ENCODE measurements around the gene SLC35D3.
"Not testable (repeated sequence)": the region's sequence is repeated elsewhere in the genome, so short reads cannot be mapped to it uniquely, and the experiment has no call there.

The SLC35D3 gene, protein sequence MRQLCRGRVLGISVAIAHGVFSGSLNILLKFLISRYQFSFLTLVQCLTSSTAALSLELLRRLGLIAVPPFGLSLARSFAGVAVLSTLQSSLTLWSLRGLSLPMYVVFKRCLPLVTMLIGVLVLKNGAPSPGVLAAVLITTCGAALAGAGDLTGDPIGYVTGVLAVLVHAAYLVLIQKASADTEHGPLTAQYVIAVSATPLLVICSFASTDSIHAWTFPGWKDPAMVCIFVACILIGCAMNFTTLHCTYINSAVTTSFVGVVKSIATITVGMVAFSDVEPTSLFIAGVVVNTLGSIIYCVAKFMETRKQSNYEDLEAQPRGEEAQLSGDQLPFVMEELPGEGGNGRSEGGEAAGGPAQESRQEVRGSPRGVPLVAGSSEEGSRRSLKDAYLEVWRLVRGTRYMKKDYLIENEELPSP

DNA sequence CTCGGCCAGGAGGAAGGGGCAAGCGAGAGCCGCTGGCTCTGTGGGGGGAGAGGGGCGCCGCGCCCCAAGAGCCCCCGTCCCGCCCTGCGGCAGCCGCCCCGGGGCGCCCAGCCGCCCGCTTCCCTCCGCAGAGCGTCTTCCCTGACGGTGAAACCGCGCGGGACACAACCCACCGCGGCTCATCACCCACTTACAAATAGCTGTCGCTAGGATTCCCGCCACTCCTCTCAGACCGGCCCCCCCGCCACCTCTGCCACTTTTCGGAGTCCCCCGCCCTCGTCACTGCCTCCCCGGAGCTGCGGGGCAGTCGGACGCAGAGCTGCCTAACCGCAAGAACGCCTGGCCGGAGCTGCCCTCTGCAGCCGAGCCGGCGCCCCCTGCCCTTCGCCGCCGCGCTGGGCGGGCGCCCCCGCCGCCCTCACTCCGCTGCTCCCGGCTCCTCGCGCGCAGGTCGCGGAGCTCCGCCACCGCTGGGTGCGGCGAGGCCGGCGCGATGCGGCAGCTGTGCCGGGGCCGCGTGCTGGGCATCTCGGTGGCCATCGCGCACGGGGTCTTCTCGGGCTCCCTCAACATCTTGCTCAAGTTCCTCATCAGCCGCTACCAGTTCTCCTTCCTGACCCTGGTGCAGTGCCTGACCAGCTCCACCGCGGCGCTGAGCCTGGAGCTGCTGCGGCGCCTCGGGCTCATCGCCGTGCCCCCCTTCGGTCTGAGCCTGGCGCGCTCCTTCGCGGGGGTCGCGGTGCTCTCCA is at the start of gene SLC35D3:
Gene SLC35D3 (plus strand): TSS at position 366 of the 749 bp plus-strand sequence. CDS start 128 bp downstream, at position 494.
- DNase-seq (ENCODE audit: low spot score): peak; percentile 72
- TF ChIP-seq, protein P1, sequence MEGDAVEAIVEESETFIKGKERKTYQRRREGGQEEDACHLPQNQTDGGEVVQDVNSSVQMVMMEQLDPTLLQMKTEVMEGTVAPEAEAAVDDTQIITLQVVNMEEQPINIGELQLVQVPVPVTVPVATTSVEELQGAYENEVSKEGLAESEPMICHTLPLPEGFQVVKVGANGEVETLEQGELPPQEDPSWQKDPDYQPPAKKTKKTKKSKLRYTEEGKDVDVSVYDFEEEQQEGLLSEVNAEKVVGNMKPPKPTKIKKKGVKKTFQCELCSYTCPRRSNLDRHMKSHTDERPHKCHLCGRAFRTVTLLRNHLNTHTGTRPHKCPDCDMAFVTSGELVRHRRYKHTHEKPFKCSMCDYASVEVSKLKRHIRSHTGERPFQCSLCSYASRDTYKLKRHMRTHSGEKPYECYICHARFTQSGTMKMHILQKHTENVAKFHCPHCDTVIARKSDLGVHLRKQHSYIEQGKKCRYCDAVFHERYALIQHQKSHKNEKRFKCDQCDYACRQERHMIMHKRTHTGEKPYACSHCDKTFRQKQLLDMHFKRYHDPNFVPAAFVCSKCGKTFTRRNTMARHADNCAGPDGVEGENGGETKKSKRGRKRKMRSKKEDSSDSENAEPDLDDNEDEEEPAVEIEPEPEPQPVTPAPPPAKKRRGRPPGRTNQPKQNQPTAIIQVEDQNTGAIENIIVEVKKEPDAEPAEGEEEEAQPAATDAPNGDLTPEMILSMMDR (IDR thresholded peaks at IDR 0.05; ENCODE audit: extremely low read depth, insufficient read depth, missing control alignments): no peak
- in situ Hi-C loops (cut with MboI; ENCODE audit: low pct_unique_long_range_greater_than_20kb, low sequenced_read_pairs, unreplicated experiment): no loop called here

DNA sequence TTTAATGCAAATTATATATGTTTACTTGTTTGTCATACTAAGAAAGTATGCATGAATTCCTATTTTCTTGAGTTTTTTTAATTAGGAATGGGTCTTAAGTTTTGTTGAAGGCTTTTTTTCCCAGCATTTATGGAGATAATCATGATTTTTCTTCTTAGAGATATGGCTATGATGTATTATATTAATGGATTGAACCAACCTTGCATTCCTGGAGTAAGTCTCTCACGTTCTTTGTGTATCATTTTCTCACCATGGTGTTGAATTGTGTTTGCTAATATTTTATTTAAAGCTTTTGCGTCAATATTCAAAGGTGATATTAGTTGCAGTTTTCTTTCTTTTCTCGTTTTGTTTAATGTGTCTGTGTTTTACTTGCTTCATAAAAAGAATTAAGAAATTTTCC is 48.4 kb upstream of the SLC35D3 start:
- TF ChIP-seq, protein P1 (IDR thresholded peaks at IDR 0.05; ENCODE audit: extremely low read depth, insufficient read depth, missing control alignments): no peak
- no peak for DNase-seq (ENCODE audit: low spot score)
- in situ Hi-C loops (cut with MboI; ENCODE audit: low pct_unique_long_range_greater_than_20kb, low sequenced_read_pairs, unreplicated experiment): no loop called here

DNA sequence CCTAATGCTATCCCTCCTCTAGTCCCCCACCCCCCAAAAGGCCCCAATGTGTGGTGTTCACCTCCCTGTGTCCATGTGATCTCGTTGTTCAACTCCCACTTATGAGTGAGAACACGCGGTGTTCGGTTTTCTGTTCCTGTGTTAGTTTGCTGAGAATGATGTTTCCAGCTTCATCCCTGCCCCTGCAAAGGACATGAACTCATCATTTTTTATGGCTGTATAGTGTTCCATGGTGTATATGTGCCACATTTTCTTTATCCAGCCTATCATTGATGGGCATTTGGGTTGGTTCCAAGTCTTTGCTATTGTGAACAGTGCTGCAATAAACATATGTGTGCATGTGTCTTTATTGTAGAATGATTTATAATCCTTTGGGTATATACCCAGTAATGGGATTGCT is 45.6 kb upstream of the SLC35D3 start:
- DNase-seq (ENCODE audit: low spot score); in situ Hi-C loops (cut with MboI; ENCODE audit: low pct_unique_long_range_greater_than_20kb, low sequenced_read_pairs, unreplicated experiment): not testable (repeated sequence)

DNA sequence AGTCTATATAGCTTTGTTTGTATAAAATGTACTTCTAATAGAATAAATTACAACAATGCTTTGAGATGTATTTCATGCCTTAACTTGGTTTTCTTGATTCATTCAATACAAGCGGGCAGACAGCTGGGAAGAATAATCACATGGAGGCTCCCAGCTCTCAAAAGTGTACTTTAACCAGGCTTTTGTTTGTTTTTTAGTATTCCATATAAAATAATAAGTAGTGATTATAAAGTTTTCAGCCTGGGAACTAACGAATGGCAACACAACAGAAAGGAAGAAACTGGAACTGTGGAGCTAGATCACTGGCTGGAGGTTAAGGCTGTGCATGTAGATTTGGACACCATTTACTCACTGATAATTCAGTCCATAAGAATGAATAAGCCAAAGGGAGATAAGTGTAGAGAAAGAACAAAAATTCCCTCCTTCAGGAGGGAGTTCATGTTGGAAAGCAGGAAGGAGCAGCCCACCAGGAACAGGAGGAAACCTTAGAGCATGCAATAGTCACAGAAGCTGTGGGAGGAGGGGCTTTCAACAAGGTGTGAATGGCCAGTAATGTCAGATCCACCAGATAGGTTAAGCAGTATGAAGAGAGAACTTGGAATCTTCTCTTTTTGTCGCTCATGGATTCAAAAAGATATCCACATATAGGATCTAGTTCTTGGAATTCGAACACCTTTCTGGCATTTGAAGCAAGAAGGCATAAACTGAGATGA is 41.2 kb upstream of the SLC35D3 start:
- no peak for DNase-seq (ENCODE audit: low spot score)
- in situ Hi-C loops (cut with MboI; ENCODE audit: low pct_unique_long_range_greater_than_20kb, low sequenced_read_pairs, unreplicated experiment): no loop called here
- TF ChIP-seq, protein P1 (IDR thresholded peaks at IDR 0.05; ENCODE audit: extremely low read depth, insufficient read depth, missing control alignments): no peak

DNA sequence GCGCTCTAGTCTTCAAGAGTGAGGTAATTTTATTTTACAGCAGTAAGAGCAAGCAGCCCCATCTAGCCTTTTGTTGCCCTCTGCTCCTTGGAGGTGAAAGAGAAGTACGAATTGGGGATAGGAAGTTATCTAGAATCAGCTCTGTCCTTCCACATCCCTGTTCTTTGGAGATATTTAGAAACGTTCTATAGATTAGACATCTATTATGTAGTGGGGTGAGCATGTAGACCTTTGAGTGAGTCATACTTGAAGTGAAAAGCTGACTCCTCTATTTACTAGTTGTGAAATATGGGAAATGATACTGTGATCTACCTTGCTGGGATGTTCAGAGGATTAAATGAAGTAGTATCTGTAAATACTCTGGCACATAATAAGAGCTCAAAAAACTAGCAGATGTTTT is 36.0 kb upstream of the SLC35D3 start:
- no peak for DNase-seq (ENCODE audit: low spot score)

DNA sequence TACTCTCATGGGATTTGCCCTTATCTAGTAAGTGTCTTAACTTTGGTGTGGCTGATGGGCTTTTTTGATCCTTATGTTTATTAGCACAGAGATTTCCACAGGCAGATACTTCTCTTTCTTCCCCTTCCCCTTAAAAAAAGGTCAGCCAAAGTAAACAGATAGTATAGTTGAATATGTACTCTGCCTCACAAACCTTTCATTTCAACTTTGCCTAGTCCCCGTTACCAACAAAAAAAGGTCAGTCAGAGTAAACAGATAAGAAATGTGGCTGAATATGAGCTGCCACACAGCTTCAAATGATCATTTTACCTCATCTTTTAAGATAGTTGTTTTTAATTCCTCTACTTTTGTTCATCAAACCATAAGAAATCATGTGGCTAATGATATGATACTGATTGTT is 34.1 kb upstream of the SLC35D3 start:
- in situ Hi-C loops (cut with MboI; ENCODE audit: low pct_unique_long_range_greater_than_20kb, low sequenced_read_pairs, unreplicated experiment): no loop called here
- DNase-seq (ENCODE audit: low spot score): no peak
- TF ChIP-seq, protein P1 (IDR thresholded peaks at IDR 0.05; ENCODE audit: extremely low read depth, insufficient read depth, missing control alignments): no peak

More for the DNA sequence above, 36.0 kb upstream of the SLC35D3 start:
- in situ Hi-C loops (cut with MboI; ENCODE audit: low pct_unique_long_range_greater_than_20kb, low sequenced_read_pairs, unreplicated experiment): no loop called here
- TF ChIP-seq, protein P1 (IDR thresholded peaks at IDR 0.05; ENCODE audit: extremely low read depth, insufficient read depth, missing control alignments): no peak
